H1 (cell line): Measurements from ENCODE around the gene INAFM1. TPM values are rescaled to one million over a fixed set of nuclear protein-coding genes. Genes with fewer than 3 reads are reported as not detected.

Experiments
- BRCA1 ChIP-seq: IDR thresholded peaks from 2 replicates; pipeline ENCODE4 v1.6.1; 2012; ENCODE audit warnings: low read depth, low read length, improper control_type of control experiment
- EP300 ChIP-seq, 2 experiments: IDR thresholded peaks; 1 replicate in 1 of 2; 2 replicates in 1 of 2; pipeline ENCODE4 v1.6.1; 2011 to 2012; ENCODE audit warnings: low read depth in 2 of 2, low read length in 2 of 2, mild to moderate bottlenecking in 2 of 2, borderline replicate concordance in 1 of 2, inconsistent platforms in 1 of 2, moderate library complexity in 1 of 2
- JUN ChIP-seq: IDR thresholded peaks from 2 replicates; pipeline ENCODE4 v1.6.1; 2011; ENCODE audit warnings: low read depth, mild to moderate bottlenecking, improper control_type of control experiment, low read length
- POU5F1 ChIP-seq: IDR thresholded peaks from 2 replicates; pipeline ENCODE4 v1.6.1; 2011; ENCODE audit warnings: low read depth, mild to moderate bottlenecking, low read length, moderate library complexity
- RFX5 ChIP-seq: IDR thresholded peaks from 2 replicates; pipeline ENCODE4 v1.6.1; 2011; ENCODE audit warnings: low read depth, low read length, improper control_type of control experiment, borderline replicate concordance
- ZNF274 ChIP-seq: IDR thresholded peaks from 2 replicates; pipeline ENCODE4 v1.7.0; 2012; ENCODE audit warnings: low read length, borderline replicate concordance; ENCODE audit errors: extremely low read depth
- microRNA counts: library from miRNA; unstranded; fragments of <30 nt; microRNA quantifications from one replicate; lab custom pipeline; 2015
- microRNA-seq, 2 experiments: library from miRNA; unstranded; fragments of <30 nt; microRNA quantifications; one replicate each; pipeline versions ENCODE4 to v1.2.0, GENCODE V29; 2016 to 2020; ENCODE audit warnings: borderline microRNAs expressed in 2 of 2, borderline number of aligned reads in 2 of 2, borderline replicate concordance in 1 of 2
- polyA plus RNA-seq, 7 experiments: library from polyadenylated mRNA; depleted of rRNA in 3 of 7; stranded (reverse) in 5 of 7; unstranded in 2 of 7; fragments of >200 nt in 5 of 7; fragments of 200-250 nt in 2 of 7; gene quantifications; 1 replicate in 5 of 7; 2 replicates in 1 of 7; 4 replicates in 1 of 7; pipeline versions ENCODE4 v1.2.1 to v1.2.3, GENCODE V29; 2011 to 2013; ENCODE audit warnings: missing spikeins in 2 of 7, mixed read lengths in 2 of 7
- small RNA-seq: library from polyadenylated mRNA; stranded (forward); fragments of <200 nt; extraction: miRNeasy Mini kit (QIAGEN cat#:217004); gene quantifications from one replicate; pipeline ENCODE3, GENCODE V24; 2013; ENCODE audit not compliant: insufficient read depth
- total RNA-seq: library from RNA; stranded (reverse); fragmentation: NEBNext Ultra II Directional; extraction: Animal tissue kit (Norgen Biotek cat#: 25700); gene quantifications from 2 replicates; pipeline ENCODE4 v1.2.1, GENCODE V29; 2021
- TF ChIP-seq, protein P1 (sequence below): IDR thresholded peaks from 2 replicates; pipeline ENCODE4 v1.6.1; 2011; ENCODE audit warnings: low read depth, mild to moderate bottlenecking, low read length; ENCODE audit not compliant: insufficient read depth

Gene INAFM1
- total and polyA plus RNA-seq, 2 of the 8 experiments (the other 6 are each of a cell fraction or from before 2014, with no cell fraction given), result 2.6 to 3.4 TPM

- TF ChIP-seq, protein P1, sequence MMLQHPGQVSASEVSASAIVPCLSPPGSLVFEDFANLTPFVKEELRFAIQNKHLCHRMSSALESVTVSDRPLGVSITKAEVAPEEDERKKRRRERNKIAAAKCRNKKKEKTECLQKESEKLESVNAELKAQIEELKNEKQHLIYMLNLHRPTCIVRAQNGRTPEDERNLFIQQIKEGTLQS, result no peak
- no peak for TF ChIP-seq RFX5
- TF ChIP-seq ZNF274, result no peak
- no peak for TF ChIP-seq EP300 (IDR thresholded peaks at IDR 0.05; ENCODE audit: borderline replicate concordance in 1 of 2, low read depth in 2 of 2, low read length in 2 of 2)
- no peak for TF ChIP-seq BRCA1
- no peak for TF ChIP-seq POU5F1
- TF ChIP-seq JUN, result no peak
Observed at GRCh38 chr19:47324502-47324901, 49.8 kb downstream of the INAFM1 start (continued).

MicroRNAs within 50 kb of the gene (microRNA counts, 767-probe panel; counts per million panel counts)
- 879 counts per million, percentile 95 among the panel's probes with 10 or more counts for microRNA hsa-miR-3190-5p (lab: Ali Mortazavi, UCI)

Small RNAs within 50 kb of the gene (microRNA-seq; reads per million reads assigned to microRNA genes)
- gene MIR3190 (0 reads per million in 2 experiments), gene MIR3191 (0 reads per million in 2 experiments)

Small RNAs within 50 kb of the gene (small RNA-seq; reads per million reads assigned to genes)
- not detected for gene MIR3190

Other genes with a start within 250 kb of the INAFM1 start
- 57.5 and 61.7 TPM in 2 replicates for gene TMEM160, start 226.3 kb upstream of the INAFM1 start, total RNA-seq
- gene TMEM160, start 226.3 kb upstream of the INAFM1 start, polyA plus RNA-seq (2011; rRNA removed), result 152 and 209 TPM in 2 replicates
- 92.0 and 104 TPM in 2 replicates for gene ZC3H4, start 161.1 kb upstream of the INAFM1 start, total RNA-seq
- 6.6 and 9.8 TPM in 2 replicates for gene ZC3H4, start 161.1 kb upstream of the INAFM1 start, polyA plus RNA-seq (2011; rRNA removed)
- 268 and 273 TPM in 2 replicates for gene SAE1, start 144.1 kb upstream of the INAFM1 start, total RNA-seq
- gene SAE1, start 144.1 kb upstream of the INAFM1 start, polyA plus RNA-seq (2011; rRNA removed), result 204 and 213 TPM in 2 replicates
- gene BBC3, start 43.7 kb upstream of the INAFM1 start, total RNA-seq, result 21.6 and 23.3 TPM in 2 replicates
- 13.2 and 26.4 TPM in 2 replicates for gene BBC3, start 43.7 kb upstream of the INAFM1 start, polyA plus RNA-seq (2011; rRNA removed)
- gene CCDC9, start 18.4 kb upstream of the INAFM1 start, total RNA-seq, result 25.7 and 29.8 TPM in 2 replicates
- gene CCDC9, start 18.4 kb upstream of the INAFM1 start, polyA plus RNA-seq (2011; rRNA removed), result 3.7 and 7.0 TPM in 2 replicates
- gene C5AR1, start 35.0 kb downstream of the INAFM1 start, total RNA-seq, result 0.21 TPM in 1 of 2 replicates, not detected in the other
- 0.20 and 0.33 TPM in 2 replicates for gene C5AR1, start 35.0 kb downstream of the INAFM1 start, polyA plus RNA-seq (2011; rRNA removed)
- 0.15 TPM in 1 of 2 replicates, not detected in the other for gene C5AR2, start 57.3 kb downstream of the INAFM1 start, total RNA-seq
- 0.06 and 0.08 TPM in 2 replicates for gene C5AR2, start 57.3 kb downstream of the INAFM1 start, polyA plus RNA-seq (2011; rRNA removed)
- 24.1 and 24.3 TPM in 2 replicates for gene DHX34, start 74.4 kb downstream of the INAFM1 start, total RNA-seq
- gene DHX34, start 74.4 kb downstream of the INAFM1 start, polyA plus RNA-seq (2011; rRNA removed), result 17.5 and 27.2 TPM in 2 replicates
- 27.4 and 28.2 TPM in 2 replicates for gene MEIS3, start 144.6 kb downstream of the INAFM1 start, total RNA-seq
- gene MEIS3, start 144.6 kb downstream of the INAFM1 start, polyA plus RNA-seq (2011; rRNA removed), result 24.5 and 34.0 TPM in 2 replicates
- gene SLC8A2, start 197.0 kb downstream of the INAFM1 start, total RNA-seq, result 7.3 and 8.3 TPM in 2 replicates
- gene SLC8A2, start 197.0 kb downstream of the INAFM1 start, polyA plus RNA-seq (2011; rRNA removed), result 12.4 and 15.7 TPM in 2 replicates
- gene KPTN, start 209.3 kb downstream of the INAFM1 start, total RNA-seq, result 23.6 and 28.0 TPM in 2 replicates
- 31.3 and 45.2 TPM in 2 replicates for gene KPTN, start 209.3 kb downstream of the INAFM1 start, polyA plus RNA-seq (2011; rRNA removed)
- gene NAPA, start 240.2 kb downstream of the INAFM1 start, total RNA-seq, result 58.3 and 58.5 TPM in 2 replicates
- gene NAPA, start 240.2 kb downstream of the INAFM1 start, polyA plus RNA-seq (2011; rRNA removed), result 78.2 and 101 TPM in 2 replicates